Peyer's patch (tissue), 4 donors: ENCODE results near the gene MYH3. TPM values are rescaled to one million over a fixed set of nuclear protein-coding genes. Genes with fewer than 3 reads are reported as not detected.

Experiments
- DNase-seq, 3 donors: peaks; one replicate each; pipeline ENCODE4 v3.0.0-alpha.2; 2017 to 2019
- H3K27ac ChIP-seq, 4 donors: fragments of 200-600 bp; sonication (generic); one replicate each; pipeline ENCODE4 v1.5.1; 2016 to 2019
- H3K27me3 ChIP-seq, 2 donors: fragments of 200-600 bp; sonication (generic); one replicate each; pipeline ENCODE4 v1.5.1; 2019
- H3K36me3 ChIP-seq, 3 donors: fragments of 200-600 bp; sonication (generic); one replicate each; pipeline ENCODE4 v1.5.1; 2016 to 2019
- H3K4me1 ChIP-seq, 4 donors: fragments of 200-600 bp; sonication (generic); one replicate each; pipeline ENCODE4 v1.5.1; 2016 to 2019
- H3K4me3 ChIP-seq, 4 donors: fragments of 200-600 bp; sonication (generic); 1 replicate in 3 of 4; 2 replicates in 1 of 4; pipeline ENCODE4 v1.5.1; 2016 to 2019; ENCODE audit warnings: mild to moderate bottlenecking in 1 of 4
- H3K9me3 ChIP-seq, 4 donors: fragments of 200-600 bp; sonication (generic); one replicate each; pipeline ENCODE4 v1.5.1; 2016 to 2019; ENCODE audit warnings: mild to moderate bottlenecking in 1 of 4
- CTCF ChIP-seq, 6 experiments: fragments of 450-650 bp in 4 of 6; fragments of 200-600 bp in 2 of 6; sonication (generic) in 1 of 6; IDR thresholded peaks; one replicate each; pipeline ENCODE4 v1.5.1; 2017 to 2019; ENCODE audit warnings: antibody characterized with exemption in 6 of 6, mild to moderate bottlenecking in 3 of 6, moderate library complexity in 1 of 6
- POLR2A ChIP-seq, 2 donors: fragments of 450-650 bp; IDR thresholded peaks; one replicate each; pipeline ENCODE4 v1.5.1; 2017; ENCODE audit warnings: antibody characterized with exemption in 2 of 2, mild to moderate bottlenecking in 2 of 2, moderate library complexity in 2 of 2
- total RNA-seq, 4 donors: library from RNA; depleted of rRNA; stranded (reverse); fragments of >200 nt; gene quantifications; one replicate each; pipeline ENCODE4 v1.1.0, GENCODE V29; 2016

Gene MYH3
- total RNA-seq, 4 donors from 2014 or later, result 3.7 to 32.2 (median 8.4) TPM

GRCh38 chr17:10674704-10675103, 17.6 kb upstream of the MYH3 start:
- H3K27me3 ChIP-seq, result no peaks in the 10 kb centered on the region
- no peak overlapping the region for H3K27ac ChIP-seq
- H3K9me3 ChIP-seq, result no peaks in the 10 kb centered on the region
- DNase-seq, result no peak
- TF ChIP-seq POLR2A (IDR thresholded peaks at IDR 0.05), result no peak
- no peaks in the 10 kb centered on the region for H3K4me1 ChIP-seq
- H3K4me3 ChIP-seq, result no peak overlapping the region
- H3K36me3 ChIP-seq, result peaks cover 0 to 34% (median 0%) of the 10 kb centered on the region in 3 donors

GRCh38 chr17:10673312-10673711, 16.2 kb upstream of the MYH3 start:
- no peaks in the 10 kb centered on the region for H3K27me3 ChIP-seq
- no peaks in the 10 kb centered on the region for H3K9me3 ChIP-seq
- H3K27ac ChIP-seq, result no peak overlapping the region
- no peaks in the 10 kb centered on the region for H3K4me1 ChIP-seq
- no peak for DNase-seq
- TF ChIP-seq POLR2A (IDR thresholded peaks at IDR 0.05) (no peak), CTCF (IDR thresholded peaks at IDR 0.05) (no peak)
- peaks cover 0 to 23% (median 0%) of the 10 kb centered on the region in 3 donors for H3K36me3 ChIP-seq
- no peak overlapping the region for H3K4me3 ChIP-seq

GRCh38 chr17:10668775-10669174, 11.7 kb upstream of the MYH3 start:
- TF ChIP-seq CTCF (IDR thresholded peaks at IDR 0.05) (no peak), POLR2A (IDR thresholded peaks at IDR 0.05) (no peak)
- Histone ChIP-seq H3K36me3 (no peaks in the 10 kb centered on the region), H3K4me3 (no peak overlapping the region), H3K4me1 (no peaks in the 10 kb centered on the region), H3K27me3 (no peaks in the 10 kb centered on the region), H3K9me3 (no peaks in the 10 kb centered on the region), H3K27ac (no peak overlapping the region)
- DNase-seq, result no peak

- H3K27ac ChIP-seq, result no peak overlapping the region
- TF ChIP-seq CTCF (IDR thresholded peaks at IDR 0.05) (no peak), POLR2A (IDR thresholded peaks at IDR 0.05) (no peak)
- H3K36me3 ChIP-seq, result no peaks in the 10 kb centered on the region
- H3K4me1 ChIP-seq, result no peaks in the 10 kb centered on the region
- no peak overlapping the region for H3K4me3 ChIP-seq
- H3K9me3 ChIP-seq, result no peaks in the 10 kb centered on the region
- no peak for DNase-seq
- H3K27me3 ChIP-seq, result no peaks in the 10 kb centered on the region
These were observed 9.8 kb upstream of the MYH3 start for GRCh38 chr17:10666906-10667305.

- Histone ChIP-seq H3K9me3 (no peaks in the 10 kb centered on the region), H3K4me3 (no peak overlapping the region), H3K27me3 (no peaks in the 10 kb centered on the region), H3K36me3 (no peaks in the 10 kb centered on the region), H3K4me1 (no peaks in the 10 kb centered on the region), H3K27ac (no peak overlapping the region)
- no peak for TF ChIP-seq CTCF (IDR thresholded peaks at IDR 0.05)
- TF ChIP-seq POLR2A (IDR thresholded peaks at IDR 0.05), result no peak
- no peak for DNase-seq
These were observed 7.5 kb upstream of the MYH3 start for GRCh38 chr17:10664571-10664970.

- H3K4me3 ChIP-seq, result no peak overlapping the region
- H3K36me3 ChIP-seq, result no peaks in the 10 kb centered on the region
- no peaks in the 10 kb centered on the region for H3K4me1 ChIP-seq
- DNase-seq, result no peak
- no peaks in the 10 kb centered on the region for H3K9me3 ChIP-seq
- no peak overlapping the region for H3K27ac ChIP-seq
- H3K27me3 ChIP-seq, result no peaks in the 10 kb centered on the region
- TF ChIP-seq CTCF (IDR thresholded peaks at IDR 0.05), result no peak
- TF ChIP-seq POLR2A (IDR thresholded peaks at IDR 0.05), result no peak
These were observed 6.1 kb upstream of the MYH3 start for GRCh38 chr17:10663231-10663630.
